Superior temporal gyrus (tissue), 1 donor: ENCODE data around the gene UBE4B.
A peak's percentile ranks its signal among the peaks of the same experiment; 100 is the strongest.
"Not testable (repeated sequence)": the region's sequence is repeated elsewhere in the genome, so short reads cannot be mapped to it uniquely, and the experiment has no call there.

ENCODE experiments used
- DNase-seq: peaks from one replicate; pipeline ENCODE4 v3.0.0-alpha.2; 2016; ENCODE audit errors: extremely low spot score

The UBE4B gene

GRCh38 chr1:10173582-10173981, 140.8 kb downstream of the UBE4B start:
- DNase-seq = no peak

GRCh38 chr1:10177876-10178275, 145.1 kb downstream of the UBE4B start:
- no peak for DNase-seq

GRCh38 chr1:10178597-10179405, 146.0 kb downstream of the UBE4B start:
- peak; percentile 32 for DNase-seq

GRCh38 chr1:10179406-10180091, 146.8 kb downstream of the UBE4B start:
- peak; percentile 79 for DNase-seq

- no peak for DNase-seq
Measured at GRCh38 chr1:10181154-10181553, 148.4 kb downstream of the UBE4B start.

- DNase-seq = no peak
Measured at GRCh38 chr1:10185759-10186158, 153.0 kb downstream of the UBE4B start.

GRCh38 chr1:10186331-10187025, 153.7 kb downstream of the UBE4B start:
- DNase-seq = no peak

- DNase-seq = no peak
Measured at GRCh38 chr1:10187026-10187334, 154.2 kb downstream of the UBE4B start.

- DNase-seq = no peak
Measured at GRCh38 chr1:10188133-10188650, 155.4 kb downstream of the UBE4B start.

- DNase-seq = no peak
Measured at GRCh38 chr1:10189659-10190058, 156.9 kb downstream of the UBE4B start.

GRCh38 chr1:10192263-10192662, 159.5 kb downstream of the UBE4B start:
- DNase-seq = no peak

- no peak for DNase-seq
Measured at GRCh38 chr1:10193288-10193687, 160.5 kb downstream of the UBE4B start.

- no peak for DNase-seq
Measured at GRCh38 chr1:10195570-10195969, 162.8 kb downstream of the UBE4B start.

- no peak for DNase-seq
Measured at GRCh38 chr1:10196976-10197375, 164.2 kb downstream of the UBE4B start.

- no peak for DNase-seq
Measured at GRCh38 chr1:10200620-10201019, 167.9 kb downstream of the UBE4B start.

GRCh38 chr1:10204003-10204642, 171.4 kb downstream of the UBE4B start:
- no peak for DNase-seq

- DNase-seq = not testable (repeated sequence)
Measured at GRCh38 chr1:10205206-10205605, 172.4 kb downstream of the UBE4B start.

- DNase-seq = no peak
Measured at GRCh38 chr1:10207810-10208209, 175.1 kb downstream of the UBE4B start.

GRCh38 chr1:10208537-10208936, 175.8 kb downstream of the UBE4B start:
- no peak for DNase-seq

GRCh38 chr1:10209590-10209904, 176.8 kb downstream of the UBE4B start:
- DNase-seq = no peak

- peak; percentile 98 for DNase-seq
Measured at GRCh38 chr1:10209905-10210810, 177.4 kb downstream of the UBE4B start, which contains the start of gene KIF1B. TSS of gene KIF1B (plus strand) at chr1:10210570. CDS start at chr1:10232329, 21,759 bp downstream.
